Astrocyte (in vitro differentiated cells and primary cell): ENCODE data around the gene ATF6. TPM values are rescaled to one million over a fixed set of nuclear protein-coding genes. Genes with fewer than 3 reads are reported as not detected.

Experiments used
- DNase-seq: peaks from one replicate; pipeline ENCODE4 v3.0.0-alpha.2; 2010; ENCODE audit warnings: low read depth
- FAIRE-seq: peaks from 2 replicates; lab custom pipeline; 2011; peaks lifted over from hg19 to GRCh38; lab: Jason Lieb, UNC
- H2AFZ ChIP-seq: 2 replicates; pipeline ENCODE4 v1.6.0; 2012; ENCODE audit warnings: low read depth, low read length, inconsistent platforms
- H3K27ac ChIP-seq: 2 replicates; pipeline ENCODE4 v1.5.1; 2011; ENCODE audit warnings: low read depth, low read length, inconsistent platforms
- H3K27me3 ChIP-seq: 2 replicates; pipeline ENCODE4 v1.6.0; 2011; ENCODE audit warnings: low read length, inconsistent platforms; ENCODE audit not compliant: insufficient read depth
- H3K36me3 ChIP-seq: 2 replicates; pipeline ENCODE4 v1.5.1; 2011; ENCODE audit warnings: low read length, inconsistent platforms; ENCODE audit not compliant: insufficient read depth
- H3K4me1 ChIP-seq: 2 replicates; pipeline ENCODE4 v1.5.1; 2011; ENCODE audit warnings: low read length, inconsistent platforms; ENCODE audit not compliant: insufficient read depth
- H3K4me2 ChIP-seq: 2 replicates; pipeline ENCODE4 v1.6.0; 2012; ENCODE audit warnings: low read length, inconsistent platforms
- H3K4me3 ChIP-seq: 2 replicates; pipeline ENCODE4 v1.5.1; 2011; ENCODE audit warnings: low read depth, mild to moderate bottlenecking, low read length, inconsistent platforms; ENCODE audit not compliant: insufficient read depth
- H3K79me2 ChIP-seq: 2 replicates; pipeline ENCODE4 v1.6.0; 2012; ENCODE audit warnings: mild to moderate bottlenecking, low read length, inconsistent platforms; ENCODE audit not compliant: insufficient read depth
- H3K9ac ChIP-seq: 2 replicates; pipeline ENCODE4 v1.6.0; 2012; ENCODE audit warnings: mild to moderate bottlenecking, low read length, inconsistent platforms
- H3K9me3 ChIP-seq: 2 replicates; pipeline ENCODE4 v1.5.1; 2012; ENCODE audit warnings: low read depth, mild to moderate bottlenecking, low read length, inconsistent platforms; ENCODE audit not compliant: insufficient read depth
- H4K20me1 ChIP-seq: 2 replicates; pipeline ENCODE4 v1.6.0; 2012; ENCODE audit warnings: low read length, inconsistent platforms; ENCODE audit not compliant: insufficient read depth
- H3K27ac Mint-ChIP-seq: one replicate; pipeline ENCODE4 v1.8.0; 2021; ENCODE audit warnings: mild to moderate bottlenecking, mixed read lengths; ENCODE audit not compliant: unreplicated experiment
- H3K27me3 Mint-ChIP-seq: one replicate; pipeline ENCODE4 v1.8.0; 2021; ENCODE audit warnings: low read depth, mixed read lengths; ENCODE audit not compliant: unreplicated experiment
- H3K36me3 Mint-ChIP-seq: one replicate; pipeline ENCODE4 v1.8.0; 2021; ENCODE audit warnings: low read depth, mixed read lengths; ENCODE audit not compliant: unreplicated experiment
- H3K4me1 Mint-ChIP-seq: one replicate; pipeline ENCODE4 v1.8.0; 2021; ENCODE audit warnings: low read depth, mixed read lengths; ENCODE audit not compliant: unreplicated experiment
- H3K4me3 Mint-ChIP-seq: one replicate; pipeline ENCODE4 v1.8.0; 2021; ENCODE audit warnings: mild to moderate bottlenecking, moderate library complexity, mixed read lengths; ENCODE audit not compliant: unreplicated experiment
- H3K9me3 Mint-ChIP-seq: one replicate; pipeline ENCODE4 v1.8.0; 2021; ENCODE audit warnings: mild to moderate bottlenecking, mixed read lengths; ENCODE audit not compliant: unreplicated experiment
- CTCF ChIP-seq: IDR thresholded peaks from 2 replicates; pipeline ENCODE4 v1.5.1; 2011; ENCODE audit warnings: low read depth, mild to moderate bottlenecking, inconsistent platforms, low read length, moderate library complexity; ENCODE audit not compliant: insufficient read depth
- EZH2 ChIP-seq: IDR thresholded peaks from 2 replicates; pipeline ENCODE4 v1.6.1; 2012; ENCODE audit warnings: mild to moderate bottlenecking, low read length, inconsistent platforms; ENCODE audit not compliant: insufficient read depth
- total RNA-seq: library from RNA; stranded (reverse); gene quantifications from 2 replicates; pipeline ENCODE4 v1.2.1, GENCODE V29; 2021

The ATF6 gene
- total RNA-seq, 1 donor from 2014 or later = 25.4 TPM

- no peak overlapping the region for H3K27ac ChIP-seq
- Mint-ChIP-seq H3K36me3 (no peaks in the 10 kb centered on the region), H3K9me3 (no peaks in the 10 kb centered on the region), H3K4me1 (peaks cover 3% of the 10 kb centered on the region), H3K27ac (no peak overlapping the region), H3K27me3 (no peaks in the 10 kb centered on the region), H3K4me3 (no peak overlapping the region)
- TF ChIP-seq CTCF (no peak), EZH2 (no peak)
- FAIRE-seq = no peak
- H3K36me3 ChIP-seq = no peaks in the 10 kb centered on the region
- no peak overlapping the region for H2AFZ ChIP-seq
- H3K9ac ChIP-seq = no peak overlapping the region
- H3K27me3 ChIP-seq = no peaks in the 10 kb centered on the region
- peaks cover 91% of the 10 kb centered on the region for H3K79me2 ChIP-seq
- DNase-seq = no peak
- no peak overlapping the region for H3K4me2 ChIP-seq
- peaks cover 4% of the 10 kb centered on the region for H3K4me1 ChIP-seq
- peaks cover 48% of the 10 kb centered on the region for H4K20me1 ChIP-seq
- H3K9me3 ChIP-seq = no peaks in the 10 kb centered on the region
- H3K4me3 ChIP-seq = no peak overlapping the region
Observed at GRCh38 chr1:161772397-161772796, 6.3 kb downstream of the ATF6 start.

GRCh38 chr1:161773791-161774190, 7.7 kb downstream of the ATF6 start:
- H3K36me3 Mint-ChIP-seq = no peaks in the 10 kb centered on the region
- peaks cover 77% of the 10 kb centered on the region for H3K79me2 ChIP-seq
- TF ChIP-seq CTCF = no peak
- TF ChIP-seq EZH2 = no peak

GRCh38 chr1:161777261-161777660, 11.1 kb downstream of the ATF6 start:
- no peaks in the 10 kb centered on the region for H3K36me3 Mint-ChIP-seq
- H3K27ac Mint-ChIP-seq = no peak overlapping the region
- Histone ChIP-seq H3K4me3 (no peak overlapping the region), H4K20me1 (peaks cover 34% of the 10 kb centered on the region), H3K27me3 (no peaks in the 10 kb centered on the region), H3K79me2 (peaks cover 46% of the 10 kb centered on the region), H3K4me1 (no peaks in the 10 kb centered on the region), H2AFZ (no peak overlapping the region), H3K9ac (no peak overlapping the region), H3K4me2 (no peak overlapping the region), H3K36me3 (no peaks in the 10 kb centered on the region), H3K27ac (no peak overlapping the region), H3K9me3 (no peaks in the 10 kb centered on the region)
- H3K4me1 Mint-ChIP-seq = no peaks in the 10 kb centered on the region
- FAIRE-seq (no peak), DNase-seq (no peak)
- H3K27me3 Mint-ChIP-seq = no peaks in the 10 kb centered on the region
- H3K9me3 Mint-ChIP-seq = no peaks in the 10 kb centered on the region
- TF ChIP-seq EZH2 = no peak
- TF ChIP-seq CTCF = no peak
- H3K4me3 Mint-ChIP-seq = no peak overlapping the region

More at GRCh38 chr1:161773791-161774190, 7.7 kb downstream of the ATF6 start:
- Mint-ChIP-seq H3K9me3 (no peaks in the 10 kb centered on the region), H3K27ac (no peak overlapping the region), H3K27me3 (no peaks in the 10 kb centered on the region), H3K4me1 (peaks cover 3% of the 10 kb centered on the region), H3K4me3 (no peak overlapping the region)
- Histone ChIP-seq H3K4me3 (no peak overlapping the region), H3K9me3 (no peaks in the 10 kb centered on the region), H3K4me1 (peaks cover 4% of the 10 kb centered on the region), H3K27ac (no peak overlapping the region), H2AFZ (no peak overlapping the region), H3K36me3 (no peaks in the 10 kb centered on the region), H4K20me1 (peaks cover 54% of the 10 kb centered on the region), H3K9ac (no peak overlapping the region), H3K4me2 (no peak overlapping the region), H3K27me3 (no peaks in the 10 kb centered on the region)
- peak; percentile 9 for FAIRE-seq
- no peak for DNase-seq
